ENCODE results near the gene KRT5. TPM values are rescaled to one million over a fixed set of nuclear protein-coding genes. Genes with fewer than 3 reads are reported as not detected.
A peak's percentile ranks its signal among the peaks of the same experiment; 100 is the strongest.
"Not testable (repeated sequence)": the region's sequence is repeated elsewhere in the genome, so short reads cannot be mapped to it uniquely, and the experiment has no call there.

KRT5 gene
- total RNA-seq, 1 donor from 2014 or later, result not detected

- DNase-seq (ENCODE audit: low read depth), result no peak
- TF ChIP-seq CTCF (conservative IDR thresholded peaks at IDR 0.05; ENCODE audit: low read depth, low read length), result no peak
- H3K4me3 ChIP-seq (ENCODE audit: low read depth, low read length), result no peak overlapping the region
Observed at GRCh38 chr12:52496590-52497071, 23.6 kb downstream of the KRT5 start.

- TF ChIP-seq CTCF (conservative IDR thresholded peaks at IDR 0.05; ENCODE audit: low read depth, low read length), result no peak
- no peak for DNase-seq (ENCODE audit: low read depth)
- H3K4me3 ChIP-seq (ENCODE audit: low read depth, low read length), result no peak overlapping the region
Observed at GRCh38 chr12:52496054-52496453, 24.1 kb downstream of the KRT5 start.

GRCh38 chr12:52495389-52495788 is 24.8 kb downstream of the KRT5 start:
- no peak for DNase-seq (ENCODE audit: low read depth)

GRCh38 chr12:52494518-52494917 is 25.7 kb downstream of the KRT5 start:
- no peak for TF ChIP-seq CTCF (conservative IDR thresholded peaks at IDR 0.05; ENCODE audit: low read depth, low read length)
- peak; percentile 32 for DNase-seq (ENCODE audit: low read depth)
- no peak overlapping the region for H3K4me3 ChIP-seq (ENCODE audit: low read depth, low read length)

More at GRCh38 chr12:52495389-52495788, 24.8 kb downstream of the KRT5 start:
- no peak overlapping the region for H3K4me3 ChIP-seq (ENCODE audit: low read depth, low read length)
- no peak for TF ChIP-seq CTCF (conservative IDR thresholded peaks at IDR 0.05; ENCODE audit: low read depth, low read length)

- no peak for DNase-seq (ENCODE audit: low read depth)
- H3K4me3 ChIP-seq (ENCODE audit: low read depth, low read length), result no peak overlapping the region
- no peak for TF ChIP-seq CTCF (conservative IDR thresholded peaks at IDR 0.05; ENCODE audit: low read depth, low read length)
Observed at GRCh38 chr12:52494100-52494499, 26.1 kb downstream of the KRT5 start.

GRCh38 chr12:52493172-52493571 is 27.0 kb downstream of the KRT5 start, which contains the start of gene KRT6A:
TSS of gene KRT6A (minus strand) at chr12:52493257. CDS start at chr12:52493188, 69 bp downstream.
- no peak within 1 kb of the TSS for H3K4me3 ChIP-seq (ENCODE audit: low read depth, low read length)
- DNase-seq (ENCODE audit: low read depth), result no peak
- no peak for TF ChIP-seq CTCF (conservative IDR thresholded peaks at IDR 0.05; ENCODE audit: low read depth, low read length)

- H3K4me3 ChIP-seq (ENCODE audit: low read depth, low read length), result not testable (repeated sequence)
Observed at GRCh38 chr12:52492405-52492804, 27.8 kb downstream of the KRT5 start.

GRCh38 chr12:52491495-52491894 is 28.7 kb downstream of the KRT5 start:
- H3K4me3 ChIP-seq (ENCODE audit: low read depth, low read length); DNase-seq (ENCODE audit: low read depth): not testable (repeated sequence)

More at GRCh38 chr12:52492405-52492804, 27.8 kb downstream of the KRT5 start:
- not testable (repeated sequence) for DNase-seq (ENCODE audit: low read depth)
